Trophoblast cell (in vitro differentiated cells and primary cell): ENCODE measurements around the gene SMIM32.

ENCODE experiments used
- DNase-seq, 2 donors: peaks; one replicate each; pipeline ENCODE4 v3.0.0-alpha.2; 2016
- H2AFZ ChIP-seq: 2 replicates; pipeline ENCODE4 v1.6.1; 2013; ENCODE audit warnings: low read length, moderate library complexity, mild to moderate bottlenecking; ENCODE audit not compliant: insufficient read depth, poor library complexity
- H2AK5ac ChIP-seq: 2 replicates; pipeline ENCODE4 v1.6.1; 2013; ENCODE audit warnings: mild to moderate bottlenecking, low read length
- H2BK120ac ChIP-seq: 2 replicates; pipeline ENCODE4 v1.6.1; 2013; ENCODE audit warnings: low read length, mild to moderate bottlenecking, moderate library complexity; ENCODE audit not compliant: insufficient read depth, poor library complexity
- H2BK12ac ChIP-seq: 2 replicates; pipeline ENCODE4 v1.6.1; 2013; ENCODE audit warnings: mild to moderate bottlenecking, low read length, moderate library complexity
- H2BK5ac ChIP-seq: 2 replicates; pipeline ENCODE4 v1.6.1; 2013; ENCODE audit warnings: low read length, low read depth, moderate library complexity, mild to moderate bottlenecking; ENCODE audit not compliant: poor library complexity
- H3K14ac ChIP-seq: 2 replicates; pipeline ENCODE4 v1.6.1; 2013; ENCODE audit warnings: mild to moderate bottlenecking, low read length
- H3K18ac ChIP-seq: 2 replicates; pipeline ENCODE4 v1.6.1; 2013; ENCODE audit warnings: mild to moderate bottlenecking, low read length
- H3K23ac ChIP-seq: 2 replicates; pipeline ENCODE4 v1.6.1; 2013; ENCODE audit warnings: low read length
- H3K27ac ChIP-seq: 2 replicates; pipeline ENCODE4 v1.5.1; 2013; ENCODE audit warnings: low read depth, mild to moderate bottlenecking, inconsistent platforms, low read length, moderate library complexity
- H3K27me3 ChIP-seq: 2 replicates; pipeline ENCODE4 v1.6.1; 2013; ENCODE audit warnings: inconsistent platforms, mild to moderate bottlenecking, low read length, moderate library complexity; ENCODE audit not compliant: insufficient read depth
- H3K36me3 ChIP-seq, 2 experiments: 1 replicate in 1 of 2; 2 replicates in 1 of 2; pipeline ENCODE4 v1.6.1; 2013; ENCODE audit warnings: low read length in 2 of 2, mild to moderate bottlenecking in 2 of 2, moderate library complexity in 1 of 2; ENCODE audit not compliant: insufficient read depth in 2 of 2, control insufficient read depth in 1 of 2
- H3K4ac ChIP-seq: 2 replicates; pipeline ENCODE4 v1.6.1; 2013; ENCODE audit warnings: low read depth, mild to moderate bottlenecking, low read length, moderate library complexity
- H3K4me1 ChIP-seq, 2 experiments: 1 replicate in 1 of 2; 2 replicates in 1 of 2; pipeline ENCODE4 v1.6.1; 2013; ENCODE audit warnings: low read length in 2 of 2, mild to moderate bottlenecking in 2 of 2, moderate library complexity in 1 of 2; ENCODE audit not compliant: insufficient read depth in 2 of 2, control insufficient read depth in 1 of 2
- H3K4me2 ChIP-seq: 2 replicates; pipeline ENCODE4 v1.6.1; 2013; ENCODE audit warnings: inconsistent platforms, mild to moderate bottlenecking, low read length, moderate library complexity
- H3K4me3 ChIP-seq: 2 replicates; pipeline ENCODE4 v1.5.1; 2013; ENCODE audit warnings: mild to moderate bottlenecking, low read depth, low read length, inconsistent platforms
- H3K79me1 ChIP-seq: one replicate; pipeline ENCODE4 v1.6.1; 2013; ENCODE audit warnings: low read length
- H3K79me2 ChIP-seq: 2 replicates; pipeline ENCODE4 v1.6.1; 2013; ENCODE audit warnings: low read length, mild to moderate bottlenecking; ENCODE audit not compliant: control insufficient read depth, insufficient read depth, poor library complexity
- H3K9ac ChIP-seq: 2 replicates; pipeline ENCODE4 v1.6.1; 2013; ENCODE audit warnings: mild to moderate bottlenecking, low read length
- H3K9me3 ChIP-seq: 2 replicates; pipeline ENCODE4 v1.6.1; 2013; ENCODE audit warnings: low read depth, mild to moderate bottlenecking, control low read depth, inconsistent platforms, low read length; ENCODE audit not compliant: insufficient read depth
- H4K12ac ChIP-seq: 2 replicates; pipeline ENCODE4 v1.6.1; 2013; ENCODE audit warnings: low read depth, mild to moderate bottlenecking, low read length, moderate library complexity
- H4K8ac ChIP-seq: 2 replicates; pipeline ENCODE4 v1.6.1; 2013; ENCODE audit warnings: low read depth, mild to moderate bottlenecking, low read length, moderate library complexity
- H4K91ac ChIP-seq: one replicate; pipeline ENCODE4 v1.6.1; 2013; ENCODE audit warnings: low read depth, mild to moderate bottlenecking, low read length, moderate library complexity
- WGBS: extraction: QIAGEN DNeasy Blood & Tissue Kit; methylation state at CpG from one replicate; pipeline ENCODE4 v1.1.7; 2013; ENCODE audit warnings: missing lambda C conversion rate; ENCODE audit not compliant: insufficient read length, insufficient coverage; ENCODE audit errors: extremely low coverage; 5-methylcytosine and 5-hydroxymethylcytosine counted together

The SMIM32 gene

GRCh38 chr5:136188859-136189258, 4.1 kb downstream of the SMIM32 start:
- Histone ChIP-seq H3K27ac (no peak overlapping the region), H3K18ac (no peak overlapping the region), H3K79me2 (no peaks in the 10 kb centered on the region), H2BK5ac (no peak overlapping the region), H2BK12ac (no peak overlapping the region), H3K9me3 (peaks cover 3% of the 10 kb centered on the region), H3K9ac (no peak overlapping the region), H4K91ac (no peak overlapping the region), H3K14ac (no peak overlapping the region), H3K27me3 (peaks cover 9% of the 10 kb centered on the region), H2AK5ac (no peak overlapping the region), H3K4me3 (no peak overlapping the region), H3K4me1 (peaks cover 8 to 23% of the 10 kb centered on the region in 2 experiments), H3K79me1 (peaks cover 3% of the 10 kb centered on the region), H3K4ac (no peak overlapping the region), H3K36me3 (peaks cover 3 to 17% of the 10 kb centered on the region in 2 experiments), H3K23ac (no peak overlapping the region), H4K12ac (no peak overlapping the region), H3K4me2 (no peak overlapping the region), H4K8ac (no peak overlapping the region), H2AFZ (no peak overlapping the region), H2BK120ac (no peak overlapping the region)
- no CpG with 5 or more reads among the region's 7 CpGs for WGBS
- peak in 1 of 2 donors; percentile 21 for DNase-seq

GRCh38 chr5:136186796-136187195, 6.2 kb downstream of the SMIM32 start:
- Histone ChIP-seq H2BK5ac (no peak overlapping the region), H3K79me1 (no peaks in the 10 kb centered on the region), H3K23ac (no peak overlapping the region), H3K27me3 (no peaks in the 10 kb centered on the region), H3K4me1 (peaks cover 5 to 7% of the 10 kb centered on the region in 2 experiments), H3K27ac (no peak overlapping the region), H3K9ac (no peak overlapping the region), H2BK120ac (no peak overlapping the region), H2AK5ac (no peak overlapping the region), H2AFZ (no peak overlapping the region), H3K9me3 (peaks cover 3% of the 10 kb centered on the region), H3K4me3 (no peak overlapping the region), H4K8ac (no peak overlapping the region), H3K36me3 (peaks cover 7 to 17% of the 10 kb centered on the region in 2 experiments), H4K12ac (no peak overlapping the region), H4K91ac (no peak overlapping the region), H3K79me2 (no peaks in the 10 kb centered on the region), H3K14ac (no peak overlapping the region), H2BK12ac (no peak overlapping the region), H3K4me2 (no peak overlapping the region), H3K18ac (no peak overlapping the region), H3K4ac (no peak overlapping the region)
- WGBS = no CpG with 5 or more reads among the region's 2 CpGs
- no peak for DNase-seq

DNA sequence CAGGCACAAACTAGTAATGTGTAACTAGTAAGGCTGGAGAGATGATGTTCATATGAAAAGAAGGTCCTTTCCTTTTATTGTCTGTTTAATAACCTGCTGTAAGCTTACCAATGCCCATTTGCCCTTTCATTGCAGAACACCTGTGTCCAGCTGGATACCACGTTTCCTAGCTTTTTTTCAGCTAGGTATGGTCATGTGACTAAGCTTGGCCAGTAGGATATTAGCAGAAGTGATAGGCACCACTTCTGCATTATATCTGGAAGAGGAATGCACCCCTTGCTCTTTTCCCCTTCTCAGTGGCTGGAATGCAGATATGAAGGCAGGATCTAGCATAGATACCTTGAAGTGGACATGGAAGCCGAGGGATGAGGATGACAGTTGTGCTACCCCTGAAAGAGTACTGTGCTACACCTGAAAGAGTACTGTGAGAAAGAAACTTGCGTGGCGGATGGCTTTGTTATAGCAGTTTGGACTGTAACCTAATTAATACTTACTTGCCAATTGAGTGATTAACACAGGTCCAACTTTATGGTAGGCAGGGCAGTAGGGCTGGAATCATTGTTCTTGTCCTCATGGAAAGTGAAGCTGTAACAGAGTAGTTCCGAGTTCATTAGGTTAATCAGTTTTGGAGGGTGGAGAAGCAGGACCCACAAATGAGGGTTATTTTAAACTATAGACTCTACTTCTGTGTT, 6.8 kb downstream of the SMIM32 start:
- Histone ChIP-seq H3K79me1 (no peaks in the 10 kb centered on the region), H3K9me3 (peaks cover 3% of the 10 kb centered on the region), H3K4me3 (no peak overlapping the region), H3K14ac (no peak overlapping the region), H3K27ac (no peak overlapping the region), H2BK5ac (no peak overlapping the region), H3K9ac (no peak overlapping the region), H3K4ac (no peak overlapping the region), H2BK120ac (no peak overlapping the region), H3K4me2 (no peak overlapping the region), H4K8ac (no peak overlapping the region), H3K36me3 (peaks cover 7 to 17% of the 10 kb centered on the region in 2 experiments), H3K4me1 (no peaks in the 10 kb centered on the region), H2AFZ (no peak overlapping the region), H4K91ac (no peak overlapping the region), H4K12ac (no peak overlapping the region), H2BK12ac (no peak overlapping the region), H3K23ac (no peak overlapping the region), H2AK5ac (no peak overlapping the region), H3K18ac (no peak overlapping the region), H3K27me3 (no peaks in the 10 kb centered on the region), H3K79me2 (no peaks in the 10 kb centered on the region)
- DNase-seq = no peak
- WGBS = no CpG with 5 or more reads among the region's 5 CpGs

GRCh38 chr5:136182618-136183017, 10.3 kb downstream of the SMIM32 start:
- no peaks in the 10 kb centered on the region for H3K79me2 ChIP-seq
- no peak overlapping the region for H3K23ac ChIP-seq
- no peaks in the 10 kb centered on the region for H3K4me1 ChIP-seq
- no peak overlapping the region for H3K4me2 ChIP-seq
- H4K91ac ChIP-seq = no peak overlapping the region
- no peak overlapping the region for H2BK5ac ChIP-seq
- DNase-seq = no peak
- no peak overlapping the region for H3K18ac ChIP-seq
- no peaks in the 10 kb centered on the region for H3K9me3 ChIP-seq
- no peaks in the 10 kb centered on the region for H3K79me1 ChIP-seq
- no peak overlapping the region for H3K4me3 ChIP-seq
- H3K27ac ChIP-seq = no peak overlapping the region
- H4K12ac ChIP-seq = no peak overlapping the region
- H3K36me3 ChIP-seq = peaks cover 8% of the 10 kb centered on the region in 2 experiments
- H3K9ac ChIP-seq = no peak overlapping the region
- H2BK12ac ChIP-seq = no peak overlapping the region
- no peak overlapping the region for H2AFZ ChIP-seq
- H3K4ac ChIP-seq = no peak overlapping the region
- no CpG with 5 or more reads among the region's 1 CpG for WGBS
- H4K8ac ChIP-seq = no peak overlapping the region
- H3K14ac ChIP-seq = no peak overlapping the region
- no peaks in the 10 kb centered on the region for H3K27me3 ChIP-seq
- no peak overlapping the region for H2BK120ac ChIP-seq
- no peak overlapping the region for H2AK5ac ChIP-seq
